GM12891 (cell line): Measurements from ENCODE around the gene DNAJB8.

ENCODE experiments used
- PAX5 ChIP-seq: IDR thresholded peaks from 2 replicates; pipeline ENCODE4 v1.6.1; 2011; ENCODE audit warnings: low read length, moderate library complexity, mild to moderate bottlenecking; ENCODE audit not compliant: insufficient read depth, severe bottlenecking
- POLR2A ChIP-seq: IDR thresholded peaks from 2 replicates; pipeline ENCODE4 v1.6.1; 2011; ENCODE audit warnings: low read depth, low read length, control low read depth
- POLR2AphosphoS5 ChIP-seq: IDR thresholded peaks from 2 replicates; pipeline ENCODE4 v1.6.1; 2011; ENCODE audit warnings: low read depth, low read length, control low read depth
- POU2F2 ChIP-seq: IDR thresholded peaks from 2 replicates; pipeline ENCODE4 v1.6.1; 2011; ENCODE audit warnings: low read depth, mild to moderate bottlenecking, control low read depth, low read length, moderate library complexity
- TAF1 ChIP-seq: IDR thresholded peaks from 2 replicates; pipeline ENCODE4 v1.6.1; 2011; ENCODE audit warnings: low read depth, low read length, control low read depth

DNA sequence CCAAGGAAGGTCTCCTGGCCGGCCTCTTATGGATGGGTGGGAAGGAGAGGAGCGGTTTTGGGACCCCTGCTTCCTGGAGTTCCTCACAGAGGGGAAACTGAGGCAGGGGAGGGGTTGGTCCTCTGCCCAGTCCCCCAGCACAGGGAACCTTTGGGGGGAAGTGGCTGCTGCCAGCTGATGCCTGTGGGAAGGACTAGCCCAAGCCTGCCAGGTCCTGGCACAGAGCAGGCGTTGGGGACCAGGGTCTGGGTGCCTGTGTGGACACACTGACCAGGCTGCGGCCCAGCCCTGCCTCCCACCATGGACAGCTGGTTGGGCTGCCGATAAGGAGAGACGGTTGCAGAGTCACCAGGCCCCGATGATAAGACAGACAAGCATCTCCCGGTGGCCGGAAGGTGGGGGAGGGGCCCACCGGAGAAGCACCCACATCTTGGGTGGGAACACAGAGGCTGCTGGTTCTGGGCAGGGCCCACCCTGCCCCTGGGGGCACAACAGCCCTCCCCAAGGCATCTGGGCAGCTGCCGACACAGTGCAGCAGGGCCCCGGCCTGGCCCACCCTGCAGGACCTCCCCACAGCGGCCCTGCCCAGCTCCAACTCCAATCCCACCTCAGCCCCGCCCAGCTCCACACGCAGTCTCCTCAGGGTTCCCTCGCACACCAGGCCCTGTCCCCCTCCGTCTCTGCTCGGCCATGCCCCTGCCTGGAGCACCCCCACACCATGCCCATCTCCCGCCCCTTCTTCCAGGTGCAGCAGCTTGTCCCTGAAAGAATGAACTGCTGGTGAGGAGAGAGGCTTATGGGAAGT is 50.7 kb downstream of the DNAJB8 start:
- no peak for TF ChIP-seq TAF1
- no peak for TF ChIP-seq POLR2AphosphoS5
- TF ChIP-seq POLR2A, result no peak
- no peak for TF ChIP-seq POU2F2
- no peak for TF ChIP-seq PAX5
